Erythroblast (primary cell): Measurements from ENCODE around the gene ETF1.

Source experiments
- GATA1 ChIP-seq: IDR thresholded peaks from 2 replicates; pipeline ENCODE4 v1.6.1; 2011; ENCODE audit warnings: low read depth, mild to moderate bottlenecking, control low read depth, low read length, moderate library complexity
- POLR2A ChIP-seq: IDR thresholded peaks from 2 replicates; pipeline ENCODE4 v1.6.1; 2011; ENCODE audit warnings: mild to moderate bottlenecking, low read length

GRCh38 chr5:138466125-138466899 is 76.7 kb downstream of the ETF1 start:
- TF ChIP-seq POLR2A (no peak), GATA1 (no peak)
